ENCODE measurements around the gene RAP2B. TPM values are rescaled to one million over a fixed set of nuclear protein-coding genes. Genes with fewer than 3 reads are reported as not detected.
"Not testable (repeated sequence)": the region's sequence is repeated elsewhere in the genome, so short reads cannot be mapped to it uniquely, and the experiment has no call there.

The RAP2B gene
- total RNA-seq, result 21.2 and 24.0 TPM in 2 replicates

GRCh38 chr3:153161714-153162512 is at the start of gene RAP2B:
Gene RAP2B, plus strand, starts transcription at chr3:153162226. Its CDS starts 468 bp downstream, at chr3:153162694.
- DNase-seq, result peak; percentile 98

- no peak for DNase-seq
Observed at GRCh38 chr3:153113541-153113940, 48.5 kb upstream of the RAP2B start.

GRCh38 chr3:153114270-153114669 is 47.8 kb upstream of the RAP2B start:
- DNase-seq, result not testable (repeated sequence)

GRCh38 chr3:153115326-153115725 is 46.7 kb upstream of the RAP2B start:
- no peak for DNase-seq

- no peak for DNase-seq
Observed at GRCh38 chr3:153127788-153128187, 34.2 kb upstream of the RAP2B start.

GRCh38 chr3:153129426-153129825 is 32.6 kb upstream of the RAP2B start:
- DNase-seq, result no peak

- no peak for DNase-seq
Observed at GRCh38 chr3:153129866-153130265, 32.2 kb upstream of the RAP2B start.

GRCh38 chr3:153130312-153130977 is 31.6 kb upstream of the RAP2B start:
- DNase-seq, result peak; percentile 59

GRCh38 chr3:153137626-153138025 is 24.4 kb upstream of the RAP2B start:
- DNase-seq, result no peak

- DNase-seq, result peak; percentile 97
Observed at GRCh38 chr3:153138276-153139210, 23.5 kb upstream of the RAP2B start.

- no peak for DNase-seq
Observed at GRCh38 chr3:153142961-153143360, 19.1 kb upstream of the RAP2B start.

- no peak for DNase-seq
Observed at GRCh38 chr3:153144071-153144470, 18.0 kb upstream of the RAP2B start.

GRCh38 chr3:153144779-153145178 is 17.2 kb upstream of the RAP2B start:
- DNase-seq, result peak; percentile 58

GRCh38 chr3:153145454-153145853 is 16.6 kb upstream of the RAP2B start:
- DNase-seq, result no peak

- DNase-seq, result no peak
Observed at GRCh38 chr3:153146191-153147053, 15.6 kb upstream of the RAP2B start.

GRCh38 chr3:153150991-153151390 is 11.0 kb upstream of the RAP2B start:
- DNase-seq, result no peak

GRCh38 chr3:153155786-153156185 is 6.2 kb upstream of the RAP2B start:
- DNase-seq, result not testable (repeated sequence)

- DNase-seq, result no peak
Observed at GRCh38 chr3:153158189-153158588, 3.8 kb upstream of the RAP2B start.

GRCh38 chr3:153158961-153159735 is 2.9 kb upstream of the RAP2B start:
- DNase-seq, result no peak

GRCh38 chr3:153159771-153160397 is 2.1 kb upstream of the RAP2B start:
- DNase-seq, result no peak
